HepG2 (cell line): Measurements from ENCODE around the gene TNFRSF21.

Experiments used
- SIN3A ChIP-seq: IDR thresholded peaks from 2 replicates; pipeline ENCODE4 v1.6.1; 2011; ENCODE audit warnings: low read depth, mild to moderate bottlenecking, control low read depth, low read length, borderline replicate concordance
- ZNF318 ChIP-seq: sonication (generic); formaldehyde crosslinking; IDR thresholded peaks from 2 replicates; pipeline ENCODE4 v1.4.0; 2020; ENCODE audit warnings: mild to moderate bottlenecking, missing genetic modification reagents
- TF ChIP-seq, protein P1 (sequence below): sonication (generic); formaldehyde crosslinking; IDR thresholded peaks from 2 replicates; pipeline ENCODE4 v1.4.0; 2020; ENCODE audit warnings: missing genetic modification reagents

DNA sequence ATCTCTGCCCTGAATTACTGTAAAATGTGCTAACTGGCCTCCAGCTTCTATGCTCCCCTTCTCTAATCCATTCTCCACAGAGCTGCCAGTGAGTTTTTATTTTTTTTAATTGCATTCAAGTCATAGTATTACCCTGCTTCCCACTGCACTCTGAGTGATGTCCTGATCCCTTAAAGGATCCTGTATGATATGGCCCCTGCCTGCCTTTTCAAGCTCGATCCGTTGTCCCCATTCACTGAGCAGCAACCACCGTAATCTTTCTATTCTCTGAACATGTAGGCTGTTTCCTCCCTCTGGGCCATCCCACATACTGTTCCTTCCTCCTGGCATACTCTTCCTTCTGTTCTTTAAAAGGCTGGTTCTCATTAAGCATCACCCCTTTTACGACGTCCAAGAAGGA lies 9.3 kb downstream of the TNFRSF21 start:
- TF ChIP-seq SIN3A (no peak), ZNF318 (no peak)
- TF ChIP-seq, protein P1, sequence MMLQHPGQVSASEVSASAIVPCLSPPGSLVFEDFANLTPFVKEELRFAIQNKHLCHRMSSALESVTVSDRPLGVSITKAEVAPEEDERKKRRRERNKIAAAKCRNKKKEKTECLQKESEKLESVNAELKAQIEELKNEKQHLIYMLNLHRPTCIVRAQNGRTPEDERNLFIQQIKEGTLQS (CRISPR knock-in tag) = no peak
